Activated gamma-delta T cell treated with Interleukin-2 at 50 U/mL for 16 hours (primary cell): ENCODE data around the gene SERGEF.

Experiments
- DNase-seq: peaks from one replicate; pipeline ENCODE4 v3.0.0-alpha.2; 2020

The SERGEF gene

GRCh38 chr11:18012906-18013781 is at the start of gene SERGEF:
Gene SERGEF (minus strand): TSS chr11:18013047. CDS start chr11:18013010, 37 bp downstream.
- DNase-seq, result peak; percentile 92

DNA sequence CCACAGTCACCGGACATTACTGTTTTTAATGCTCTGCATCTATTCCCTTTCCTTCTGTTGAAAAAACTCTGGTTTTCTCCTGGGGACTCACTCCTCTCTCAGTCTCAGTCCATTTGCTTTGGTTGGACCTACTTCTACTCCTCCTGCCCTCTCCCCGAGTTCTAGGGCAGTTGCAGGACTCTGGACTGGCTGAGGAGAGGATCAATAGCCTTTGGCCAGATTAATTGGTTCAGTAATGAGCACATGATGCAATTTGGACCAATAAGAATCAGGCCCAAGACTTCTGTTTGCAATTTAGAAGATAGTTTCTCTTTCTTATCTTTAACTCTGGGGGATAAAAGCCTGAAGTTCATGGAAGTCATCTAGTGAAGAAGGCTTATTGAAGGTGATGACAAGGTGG is 48.5 kb upstream of the SERGEF start:
- DNase-seq, result no peak

GRCh38 chr11:18056561-18057181 is 43.8 kb upstream of the SERGEF start:
- no peak for DNase-seq

DNA sequence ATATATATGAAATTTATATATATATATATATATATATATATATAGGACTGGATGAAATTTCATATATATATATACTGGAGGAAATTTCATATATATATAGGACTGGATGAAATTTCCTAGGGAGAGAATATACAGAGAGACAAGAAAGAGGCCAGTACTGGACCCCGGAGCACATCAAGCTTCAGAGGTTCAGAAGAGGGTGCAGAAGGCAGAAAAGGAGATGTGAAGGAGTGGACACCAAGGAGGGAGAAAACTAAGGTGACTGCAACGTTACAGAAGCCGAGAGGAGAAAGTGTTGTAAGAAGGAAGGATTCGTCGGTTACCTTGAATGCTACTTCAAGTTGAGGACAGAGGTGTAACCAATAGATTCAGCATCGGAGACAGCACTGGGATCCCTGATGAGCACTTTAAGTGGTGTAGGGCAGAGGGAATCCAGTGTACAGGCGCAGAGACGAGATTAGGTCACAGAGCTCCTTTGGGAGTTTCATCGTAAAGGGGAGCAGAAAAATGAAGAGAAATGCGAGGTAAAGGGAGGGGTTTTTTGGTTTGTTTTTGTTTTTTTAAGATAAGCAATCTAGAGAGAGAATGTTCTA is 41.8 kb upstream of the SERGEF start:
- DNase-seq, result no peak

DNA sequence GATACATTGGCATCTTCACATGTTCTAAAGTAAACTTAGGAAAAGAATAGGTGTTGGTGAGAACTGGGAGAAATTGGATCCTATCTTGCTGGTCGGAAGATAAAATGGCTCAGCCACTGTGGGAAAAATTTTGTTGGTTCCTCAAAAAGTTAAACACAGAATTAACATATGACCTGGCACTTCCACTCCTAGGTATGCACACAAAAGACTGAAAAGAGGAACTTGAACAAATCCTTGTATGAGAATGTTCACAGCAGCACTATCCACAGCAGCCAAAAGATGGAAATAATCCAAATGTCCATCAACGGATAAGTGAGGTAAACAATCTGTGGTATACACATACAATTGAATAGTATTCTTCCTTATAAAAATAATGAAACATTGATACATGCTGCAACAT is 38.0 kb upstream of the SERGEF start:
- no peak for DNase-seq

GRCh38 chr11:18046116-18046777 is 33.4 kb upstream of the SERGEF start, which contains the start of gene TPH1:
Gene TPH1 (minus strand): TSS chr11:18046269. CDS start chr11:18040762, 5,507 bp downstream.
- DNase-seq, result no peak

DNA sequence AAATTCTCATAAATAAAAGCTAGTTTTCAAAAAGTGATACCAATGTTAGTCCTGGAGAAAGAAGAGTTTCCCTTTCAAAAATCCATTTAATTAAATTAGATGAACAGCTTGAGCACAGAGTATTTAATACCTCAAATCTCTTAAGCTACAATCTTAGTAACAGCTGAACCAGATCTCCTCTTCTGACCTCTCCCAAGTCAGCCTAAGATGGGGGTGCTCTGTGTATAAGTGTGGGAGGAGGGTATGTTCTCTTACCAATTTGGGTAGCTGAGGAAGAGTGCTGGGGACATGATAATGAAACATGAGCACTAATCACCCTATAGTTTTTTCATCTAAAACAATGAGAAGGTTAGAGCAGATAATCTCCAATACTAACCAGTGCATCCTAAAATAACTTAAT is 23.6 kb upstream of the SERGEF start:
- no peak for DNase-seq

GRCh38 chr11:18027475-18027874 is 14.6 kb upstream of the SERGEF start:
- DNase-seq, result no peak

GRCh38 chr11:18022419-18022818 is 9.6 kb upstream of the SERGEF start:
- no peak for DNase-seq

DNA sequence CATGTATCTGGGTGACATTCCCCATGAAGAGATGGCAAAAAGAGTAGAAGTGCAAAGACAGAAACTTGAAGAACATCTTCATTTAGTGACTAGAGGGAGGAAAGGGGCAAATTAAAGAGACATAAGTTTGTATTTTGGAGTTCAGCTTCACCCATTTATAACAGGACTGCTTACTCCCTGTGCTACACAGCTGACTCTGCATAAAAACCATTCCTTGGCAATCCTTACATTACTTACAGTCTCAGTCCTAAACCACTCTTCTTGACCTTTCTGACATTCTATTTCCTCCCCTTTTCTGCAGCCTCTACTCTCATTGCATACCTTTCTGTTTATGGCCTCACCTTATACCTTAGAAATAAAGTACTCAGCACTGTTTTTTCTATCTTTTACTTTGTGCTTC is 6.8 kb upstream of the SERGEF start:
- no peak for DNase-seq

- no peak for DNase-seq
Observed at GRCh38 chr11:18016789-18017188, 3.9 kb upstream of the SERGEF start.

DNA sequence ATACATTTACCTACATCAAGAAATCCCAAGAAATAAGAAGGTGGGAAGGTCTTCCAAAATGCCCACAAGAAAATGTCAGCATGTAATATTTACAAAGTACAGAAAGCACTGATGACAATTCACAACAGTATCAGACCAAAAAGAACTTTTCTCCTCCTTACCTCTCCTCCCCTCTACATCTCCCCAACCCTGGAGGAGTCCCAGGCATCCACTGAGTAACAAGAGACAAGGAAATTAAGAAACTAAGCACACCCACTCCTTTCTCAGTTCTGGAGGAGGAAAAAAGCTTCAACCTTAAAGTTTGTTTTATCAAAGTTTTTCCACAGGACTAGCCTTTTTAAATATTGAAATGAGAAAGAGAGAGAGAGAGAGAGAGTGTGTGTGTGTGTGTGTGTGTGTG is 2.0 kb upstream of the SERGEF start:
- no peak for DNase-seq

DNA sequence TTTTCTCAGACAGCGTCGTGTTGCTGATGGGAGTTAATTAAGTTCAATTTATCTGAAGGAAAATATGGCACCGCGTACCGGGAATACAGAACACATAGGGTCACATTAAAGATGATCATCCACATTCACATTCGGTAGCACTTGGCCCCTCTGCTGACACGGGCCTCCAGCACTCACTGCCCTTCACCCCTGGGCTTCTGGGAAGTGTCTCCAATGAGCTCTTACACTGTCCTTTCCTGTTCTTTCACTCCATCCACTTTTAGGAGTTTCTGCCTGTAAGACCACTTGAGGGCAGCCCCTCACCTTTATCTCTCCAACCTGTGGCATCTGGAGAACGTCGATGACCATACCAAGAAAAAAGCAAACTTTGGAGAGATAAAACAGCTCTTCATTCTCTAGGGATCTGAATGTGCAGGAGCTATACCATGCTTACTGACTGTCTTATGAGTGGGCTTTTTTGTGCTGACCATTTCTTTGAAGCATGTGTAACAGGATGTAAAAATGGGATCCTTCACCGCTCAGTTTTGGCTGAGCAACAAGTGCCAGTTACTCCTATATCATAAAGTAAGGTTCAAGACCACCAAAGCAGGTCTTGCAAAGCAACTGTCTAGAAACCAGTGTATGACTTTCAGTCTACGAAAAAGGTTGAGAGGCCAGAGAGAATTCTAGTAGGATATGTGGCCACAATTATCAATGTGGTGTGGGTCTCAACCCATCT is 1.1 kb upstream of the SERGEF start:
- no peak for DNase-seq

- no peak for DNase-seq
Observed at GRCh38 chr11:18012122-18012905, 533 bp downstream of the SERGEF start.

DNA sequence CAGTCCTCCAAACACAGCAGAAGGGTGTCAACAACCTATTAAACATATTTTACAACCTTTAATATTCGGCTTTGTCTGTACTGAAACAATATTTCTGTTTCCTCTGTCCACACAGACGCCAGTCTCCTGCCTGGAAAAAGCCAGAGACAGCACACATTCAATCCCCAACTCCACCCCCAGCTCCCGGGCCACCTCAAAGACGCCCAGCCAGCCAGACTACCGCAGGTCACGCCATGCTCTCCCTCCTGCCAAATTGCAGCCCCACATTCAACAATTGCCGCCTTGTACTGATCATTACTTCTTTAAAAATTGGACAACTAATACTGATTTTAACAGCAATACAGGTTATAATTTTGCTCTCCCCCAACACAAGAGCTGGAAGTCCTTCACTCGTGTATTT is 1.2 kb downstream of the SERGEF start:
- no peak for DNase-seq

GRCh38 chr11:18010977-18011586 is 1.8 kb downstream of the SERGEF start:
- no peak for DNase-seq

- DNase-seq, result no peak
Observed at GRCh38 chr11:18010121-18010670, 2.7 kb downstream of the SERGEF start.

GRCh38 chr11:18005376-18006129 is 7.3 kb downstream of the SERGEF start:
- DNase-seq, result no peak

- no peak for DNase-seq
Observed at GRCh38 chr11:18001191-18001590, 11.7 kb downstream of the SERGEF start.

- DNase-seq, result no peak
Observed at GRCh38 chr11:18000760-18001159, 12.1 kb downstream of the SERGEF start.
